Activated naive CD8-positive, alpha-beta T cell treated with anti-CD3 and anti-CD28 coated beads, Interleukin-2, amount 10 ng/mL, durations not matched to agents 7 days and 5 days (primary cell): ENCODE measurements around the gene PAXX. TPM values are rescaled to one million over a fixed set of nuclear protein-coding genes. Genes with fewer than 3 reads are reported as not detected.

Experiments used
- ATAC-seq: fragments of 150-1000 bp; cut with Tn5 transposase; one replicate; pipeline ENCODE4 v1.10.0; 2021; ENCODE audit warnings: low read depth, moderate library complexity
- POLR2A ChIA-PET: fragments of 350-600 bp; sonication (Branson Sonifier 250); formaldehyde crosslinking; loops from one replicate; lab custom pipeline; 2021; ENCODE audit warnings: antibody characterized with exemption; lab: Charles Lee
- DNase-seq: peaks from one replicate; pipeline ENCODE4 v3.0.0; 2021
- H3K27ac Mint-ChIP-seq: one replicate; pipeline ENCODE4 v1.8.0; 2022; ENCODE audit warnings: mild to moderate bottlenecking, mixed read lengths
- H3K27me3 Mint-ChIP-seq: one replicate; pipeline ENCODE4 v1.8.0; 2022; ENCODE audit warnings: mild to moderate bottlenecking, moderate library complexity, mixed read lengths
- H3K36me3 Mint-ChIP-seq: one replicate; pipeline ENCODE4 v1.8.0; 2021; ENCODE audit warnings: mild to moderate bottlenecking, mixed read lengths
- H3K4me1 Mint-ChIP-seq: one replicate; pipeline ENCODE4 v1.8.0; 2021; ENCODE audit warnings: mixed read lengths
- H3K4me3 Mint-ChIP-seq: one replicate; pipeline ENCODE4 v1.8.0; 2022; ENCODE audit warnings: mild to moderate bottlenecking, moderate library complexity, mixed read lengths
- H3K9me3 Mint-ChIP-seq: one replicate; pipeline ENCODE4 v1.8.0; 2021; ENCODE audit warnings: mixed read lengths
- total RNA-seq, 2 experiments: library from RNA; stranded (reverse); gene quantifications; one replicate each; pipeline ENCODE4 v1.2.3, GENCODE V29; 2021

PAXX gene, protein sequence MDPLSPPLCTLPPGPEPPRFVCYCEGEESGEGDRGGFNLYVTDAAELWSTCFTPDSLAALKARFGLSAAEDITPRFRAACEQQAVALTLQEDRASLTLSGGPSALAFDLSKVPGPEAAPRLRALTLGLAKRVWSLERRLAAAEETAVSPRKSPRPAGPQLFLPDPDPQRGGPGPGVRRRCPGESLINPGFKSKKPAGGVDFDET
- total RNA-seq, result 10 to 100 TPM; 93.4 to 97.2 TPM

DNA sequence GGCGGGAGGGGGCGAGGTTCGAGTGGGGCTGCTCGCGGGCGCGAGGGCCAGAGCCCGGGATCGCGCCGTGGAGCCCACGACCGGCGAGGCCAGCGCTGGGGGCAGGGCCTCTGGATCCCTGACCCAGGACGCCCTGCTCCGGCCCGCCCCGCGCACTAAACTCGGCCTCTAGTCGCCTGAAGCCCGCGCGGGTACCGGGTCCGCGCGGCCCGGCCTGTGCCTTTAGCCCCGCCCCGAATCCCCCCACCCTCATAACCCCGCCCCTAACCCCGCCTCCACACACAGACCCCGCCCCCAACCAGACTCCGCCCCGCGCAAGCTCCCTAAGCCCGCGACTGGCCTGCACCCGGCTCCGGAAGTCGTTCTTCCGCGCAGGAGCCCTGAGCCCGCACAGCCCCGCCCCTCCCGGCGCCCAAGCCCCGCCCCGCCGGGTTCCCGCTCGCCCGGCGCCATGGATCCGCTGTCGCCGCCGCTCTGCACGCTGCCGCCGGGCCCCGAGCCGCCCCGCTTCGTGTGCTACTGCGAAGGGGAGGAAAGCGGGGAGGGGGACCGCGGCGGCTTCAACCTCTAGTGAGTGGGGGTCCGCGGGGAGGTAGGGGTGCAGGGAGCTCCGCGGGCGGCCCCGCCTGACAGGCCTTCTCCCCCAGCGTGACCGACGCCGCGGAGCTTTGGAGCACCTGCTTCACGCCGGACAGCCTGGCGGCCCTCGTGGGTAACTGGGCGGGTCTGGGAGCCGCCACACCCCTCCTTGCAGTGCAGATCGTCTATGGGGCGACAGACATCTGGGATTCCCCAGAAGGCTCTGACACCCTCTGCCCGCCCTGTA lies at the start of gene PAXX:
TSS of gene PAXX (plus strand) at position 430 of the 826 bp plus-strand sequence. CDS start at position 452, 22 bp downstream.
- DNase-seq (peak; percentile 99), ATAC-seq (peak; percentile 81)
- Mint-ChIP-seq H3K36me3 (peaks cover 2% of the 10 kb centered on the region), H3K9me3 (no peaks in the 10 kb centered on the region), H3K4me3 (peak within 1 kb of the TSS; percentile 85), H3K27me3 (peaks cover 22% of the 10 kb centered on the region), H3K27ac (peak within 1 kb of the TSS; percentile 82), H3K4me1 (peaks cover 17% of the 10 kb centered on the region)
- POLR2A ChIA-PET, result interaction anchor here (0.7 to 2.2 kb wide), 20 partner anchors 8 to 249 kb away, joined by 3 to 19 read pairs (median 6); partner anchors contain the start of genes AJM1, FBXW5, FUT7 and LCNL1

DNA sequence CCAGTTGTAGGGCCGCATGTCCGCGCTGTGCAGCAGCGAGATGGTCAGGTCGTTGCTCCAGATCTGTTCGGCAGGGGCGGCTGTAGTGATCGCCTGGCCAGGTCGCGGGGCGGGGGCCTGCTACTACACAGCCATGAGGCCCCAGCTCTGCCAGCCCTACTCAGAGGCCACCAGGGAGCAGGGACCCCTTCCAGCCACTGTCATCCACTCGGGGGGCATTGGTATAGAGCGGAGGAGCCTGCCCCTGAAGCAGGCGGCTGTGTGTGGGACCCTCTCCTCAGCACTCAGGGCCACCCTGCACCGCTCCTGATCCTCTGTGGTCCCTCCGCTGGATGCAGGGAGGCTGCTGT lies 49.4 kb upstream of the PAXX start:
- no peak for DNase-seq
- H3K36me3 Mint-ChIP-seq, result peaks cover 7% of the 10 kb centered on the region
- no peak overlapping the region for H3K27ac Mint-ChIP-seq

GRCh38 chr9:136943291-136944211 lies 48.7 kb upstream of the PAXX start:
- H3K9me3 Mint-ChIP-seq, result no peaks in the 10 kb centered on the region
- DNase-seq (no peak), ATAC-seq (peak; percentile 17)
- peak overlapping the region; percentile 82 for H3K4me3 Mint-ChIP-seq
- no peaks in the 10 kb centered on the region for H3K27me3 Mint-ChIP-seq
- POLR2A ChIA-PET, result interaction anchor here (1.0 to 2.1 kb wide), 8 partner anchors 32 to 136 kb away, joined by 3 to 12 read pairs (median 6); partner anchors contain the start of genes AJM1, PAXX and RABL6
- H3K27ac Mint-ChIP-seq, result peak overlapping the region; percentile 76
- peaks cover 5% of the 10 kb centered on the region for H3K36me3 Mint-ChIP-seq
- H3K4me1 Mint-ChIP-seq, result peaks cover 6% of the 10 kb centered on the region

More for the DNA sequence above, 49.4 kb upstream of the PAXX start:
- Mint-ChIP-seq H3K9me3 (no peaks in the 10 kb centered on the region), H3K4me1 (peaks cover 4% of the 10 kb centered on the region), H3K4me3 (peak overlapping the region; percentile 64), H3K27me3 (no peaks in the 10 kb centered on the region)
- ATAC-seq, result no peak
- POLR2A ChIA-PET, result interaction anchor here (2.1 kb wide), 1 partner anchor 61 kb away, joined by 8 read pairs; no protein-coding TSS in a partner anchor

GRCh38 chr9:136944212-136944518 lies 48.1 kb upstream of the PAXX start:
- POLR2A ChIA-PET, result interaction anchor here (0.7 to 2.1 kb wide), 9 partner anchors 31 to 137 kb away, joined by 3 to 12 read pairs (median 6); partner anchors contain the start of genes AJM1, PAXX and RABL6
- H3K4me1 Mint-ChIP-seq, result peaks cover 4% of the 10 kb centered on the region

DNA sequence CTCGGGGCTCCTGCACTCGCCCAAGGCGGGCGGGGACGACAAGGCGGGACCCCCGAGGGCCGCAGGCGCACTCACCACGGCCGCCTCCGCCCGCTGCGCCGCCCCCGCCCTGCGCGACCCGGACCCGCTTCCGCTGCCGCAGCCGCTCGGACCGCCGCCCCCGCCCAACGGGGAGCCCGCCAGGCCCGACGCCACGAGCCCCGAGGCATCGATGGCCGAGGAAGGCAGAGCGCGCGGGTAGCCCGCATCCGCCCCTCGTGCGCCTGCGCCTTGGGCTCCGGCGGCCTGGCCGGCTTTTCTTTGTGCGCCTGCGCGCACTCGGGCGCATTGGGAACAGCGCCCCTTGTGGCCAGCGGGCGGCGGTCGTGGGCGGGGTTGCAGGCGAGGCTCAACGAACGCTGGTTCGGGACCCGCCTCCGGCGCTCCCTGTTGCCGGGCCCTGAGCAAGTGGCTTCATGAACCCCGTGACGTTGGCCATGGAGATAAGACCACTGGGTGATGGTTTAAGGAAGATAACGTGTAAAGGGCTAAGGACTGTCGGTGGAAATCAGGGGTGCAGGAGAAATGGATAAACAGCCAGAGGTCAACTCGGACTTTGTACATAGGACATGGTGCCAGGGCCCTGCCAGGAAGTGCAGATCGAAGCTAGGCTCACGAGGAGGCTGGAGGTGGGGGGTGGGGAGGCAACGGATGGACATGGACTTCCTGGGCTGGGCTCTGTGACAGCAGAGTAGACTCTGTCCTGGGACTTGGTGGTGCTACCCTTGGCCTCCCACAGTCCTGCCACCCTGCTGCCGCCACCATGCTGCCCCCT lies 47.5 kb upstream of the PAXX start, which contains the start of the genes C8G and FBXW5:
TSS of gene C8G (plus strand) at position 725 of the 814 bp plus-strand sequence. CDS start at position 803, 78 bp downstream.
TSS of gene FBXW5 (minus strand) at position 220 of the 814 bp plus-strand sequence. CDS start 655 bp downstream, outside the sequence.
- Mint-ChIP-seq H3K27me3 (no peaks in the 10 kb centered on the region), H3K4me3 (peak within 1 kb of the TSS; percentile 82), H3K9me3 (no peaks in the 10 kb centered on the region), H3K27ac (peak within 1 kb of the TSS; percentile 86), H3K4me1 (peaks cover 4% of the 10 kb centered on the region), H3K36me3 (peaks cover 3% of the 10 kb centered on the region)
- POLR2A ChIA-PET, result interaction anchor here (0.6 to 2.1 kb wide), 11 partner anchors 16 to 137 kb away, joined by 3 to 12 read pairs (median 5); partner anchors contain the start of genes AJM1, CLIC3, PAXX and RABL6
- DNase-seq (peak; percentile 99), ATAC-seq (peak; percentile 77)

More at GRCh38 chr9:136944212-136944518, 48.1 kb upstream of the PAXX start:
- H3K4me3 Mint-ChIP-seq, result peak overlapping the region; percentile 82
- H3K36me3 Mint-ChIP-seq, result peaks cover 3% of the 10 kb centered on the region
- no peak overlapping the region for H3K27ac Mint-ChIP-seq
- no peaks in the 10 kb centered on the region for H3K27me3 Mint-ChIP-seq
- no peaks in the 10 kb centered on the region for H3K9me3 Mint-ChIP-seq
- ATAC-seq, result peak; percentile 57
- DNase-seq, result no peak

GRCh38 chr9:136945333-136946227 lies 46.6 kb upstream of the PAXX start:
- no peak for ATAC-seq

GRCh38 chr9:136946228-136947027 lies 45.8 kb upstream of the PAXX start:
- Mint-ChIP-seq H3K4me1 (peaks cover 4% of the 10 kb centered on the region), H3K4me3 (no peak overlapping the region), H3K27me3 (no peaks in the 10 kb centered on the region), H3K9me3 (no peaks in the 10 kb centered on the region), H3K27ac (no peak overlapping the region), H3K36me3 (peaks cover 3% of the 10 kb centered on the region)
- no peak for DNase-seq
- ATAC-seq, result no peak
- POLR2A ChIA-PET, result no interaction called here

More at GRCh38 chr9:136945333-136946227, 46.6 kb upstream of the PAXX start:
- no peak overlapping the region for H3K4me3 Mint-ChIP-seq
- peak overlapping the region; percentile 86 for H3K27ac Mint-ChIP-seq
- no peak for DNase-seq
- H3K36me3 Mint-ChIP-seq, result peaks cover 3% of the 10 kb centered on the region
- no peaks in the 10 kb centered on the region for H3K27me3 Mint-ChIP-seq
- POLR2A ChIA-PET, result interaction anchor here (0.6 to 2.1 kb wide), 3 partner anchors 17 to 51 kb away, joined by 3 to 8 read pairs (median 4); partner anchors contain the start of gene CLIC3
- peaks cover 4% of the 10 kb centered on the region for H3K4me1 Mint-ChIP-seq
- H3K9me3 Mint-ChIP-seq, result no peaks in the 10 kb centered on the region

GRCh38 chr9:136947028-136947891 lies 45.0 kb upstream of the PAXX start:
- H3K4me1 Mint-ChIP-seq, result peaks cover 4% of the 10 kb centered on the region
- no peaks in the 10 kb centered on the region for H3K27me3 Mint-ChIP-seq
- no peak for ATAC-seq
- H3K36me3 Mint-ChIP-seq, result no peaks in the 10 kb centered on the region
- no peak for DNase-seq
- POLR2A ChIA-PET, result interaction anchor here (0.9 to 1.5 kb wide), 8 partner anchors 28 to 139 kb away, joined by 3 to 15 read pairs (median 4); partner anchors contain the start of genes CLIC3, MAN1B1 and TRAF2
- no peaks in the 10 kb centered on the region for H3K9me3 Mint-ChIP-seq
- peak overlapping the region; percentile 21 for H3K27ac Mint-ChIP-seq
- H3K4me3 Mint-ChIP-seq, result no peak overlapping the region

DNA sequence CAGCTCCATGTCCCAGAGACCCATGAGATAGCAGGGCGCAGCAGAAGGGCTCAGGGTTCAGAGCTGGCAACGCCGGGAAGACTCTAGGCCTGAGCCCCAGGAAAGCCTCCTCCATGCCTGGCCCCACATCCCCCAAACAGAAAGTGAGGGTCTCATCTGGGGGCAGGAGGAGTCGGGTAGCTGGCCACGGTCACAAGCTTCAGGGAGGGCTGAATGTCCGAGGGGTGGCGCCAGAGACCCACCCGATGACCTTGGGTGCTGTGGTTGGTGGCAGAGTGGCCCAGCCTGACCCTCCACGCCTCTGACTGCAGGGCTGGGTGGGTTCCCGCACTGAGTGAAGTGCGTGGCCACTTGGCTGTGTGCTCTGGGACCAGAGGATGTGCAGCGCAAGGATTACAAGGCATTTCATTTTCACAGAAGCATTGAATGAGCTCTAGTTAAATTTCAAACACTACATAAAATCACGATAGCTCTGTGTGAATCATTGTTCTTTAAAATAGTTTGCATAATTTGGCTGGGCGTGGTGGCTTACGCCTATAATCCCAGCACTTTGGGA lies 44.2 kb upstream of the PAXX start:
- H3K27ac Mint-ChIP-seq, result peak overlapping the region; percentile 51

More for the DNA sequence above, 44.2 kb upstream of the PAXX start:
- Mint-ChIP-seq H3K4me3 (peak overlapping the region; percentile 8), H3K27me3 (no peaks in the 10 kb centered on the region), H3K4me1 (peaks cover 4% of the 10 kb centered on the region), H3K36me3 (no peaks in the 10 kb centered on the region), H3K9me3 (no peaks in the 10 kb centered on the region)
- POLR2A ChIA-PET, result interaction anchor here (0.6 to 1.5 kb wide), 12 partner anchors 27 to 181 kb away, joined by 3 to 15 read pairs (median 4); partner anchors contain the start of genes CLIC3, FUT7, MAN1B1 and TRAF2
- DNase-seq, result no peak
- no peak for ATAC-seq
